HEK293 (cell line): ENCODE results near the gene NUDT3.

Source experiments
- CTCF ChIP-seq: fragments of 450-650 bp; formaldehyde crosslinking; IDR thresholded peaks from 2 replicates; pipeline ENCODE4 v1.5.1; 2016; ENCODE audit warnings: missing biosample characterization, missing genetic modification characterization
- ELK4 ChIP-seq: IDR thresholded peaks from 2 replicates; pipeline ENCODE4 v1.6.1; 2011; ENCODE audit warnings: mild to moderate bottlenecking, low read depth, low read length, borderline replicate concordance
- GFI1B ChIP-seq: fragments of 450-650 bp; formaldehyde crosslinking; IDR thresholded peaks from 2 replicates; pipeline ENCODE4 v1.5.1; 2016; ENCODE audit warnings: missing biosample characterization, missing genetic modification characterization
- KLF16 ChIP-seq: fragments of 450-650 bp; formaldehyde crosslinking; IDR thresholded peaks from 2 replicates; pipeline ENCODE4 v1.5.1; 2017; ENCODE audit warnings: missing biosample characterization, missing genetic modification characterization
- PRDM1 ChIP-seq: fragments of 450-650 bp; formaldehyde crosslinking; IDR thresholded peaks from 2 replicates; pipeline ENCODE4; 2016; ENCODE audit warnings: missing biosample characterization, missing genetic modification characterization
- TCF7L2 ChIP-seq: IDR thresholded peaks from 2 replicates; pipeline ENCODE4 v1.6.1; 2011; ENCODE audit warnings: low read depth, mild to moderate bottlenecking, inconsistent platforms, low read length, moderate library complexity, borderline replicate concordance
- YY1 ChIP-seq: fragments of 450-650 bp; formaldehyde crosslinking; IDR thresholded peaks from 2 replicates; pipeline ENCODE4 v1.5.1; 2018; ENCODE audit warnings: missing biosample characterization, missing genetic modification characterization
- ZBTB1 ChIP-seq: fragments of 450-650 bp; formaldehyde crosslinking; IDR thresholded peaks from 2 replicates; pipeline ENCODE4 v1.5.1; 2016; ENCODE audit warnings: missing biosample characterization, missing genetic modification characterization
- ZNF175 ChIP-seq: fragments of 450-650 bp; formaldehyde crosslinking; IDR thresholded peaks from 2 replicates; pipeline ENCODE4 v1.5.1; 2016; ENCODE audit warnings: missing biosample characterization, missing genetic modification characterization
- ZNF311 ChIP-seq: fragments of 450-650 bp; formaldehyde crosslinking; IDR thresholded peaks from 2 replicates; pipeline ENCODE4 v1.5.1; 2017; ENCODE audit warnings: missing biosample characterization, missing genetic modification characterization, borderline replicate concordance
- ZNF530 ChIP-seq: fragments of 450-650 bp; formaldehyde crosslinking; IDR thresholded peaks from 2 replicates; pipeline ENCODE4 v1.5.1; 2016; ENCODE audit warnings: low read depth, missing biosample characterization, missing genetic modification characterization
- ZNF580 ChIP-seq: fragments of 450-650 bp; formaldehyde crosslinking; IDR thresholded peaks from 2 replicates; pipeline ENCODE4 v1.5.1; 2016; ENCODE audit warnings: missing biosample characterization, missing genetic modification characterization
- ZNF670 ChIP-seq: fragments of 450-650 bp; formaldehyde crosslinking; IDR thresholded peaks from 2 replicates; pipeline ENCODE4 v1.5.1; 2016; ENCODE audit warnings: missing biosample characterization, missing genetic modification characterization, low read depth

GRCh38 chr6:34436803-34437643 lies 44.6 kb upstream of the NUDT3 start:
- no peak for TF ChIP-seq CTCF (tag by site-specific recombination)
- no peak for TF ChIP-seq ZNF670 (tag by site-specific recombination)
- TF ChIP-seq GFI1B (tag by site-specific recombination) = no peak
- no peak for TF ChIP-seq PRDM1
- TF ChIP-seq ELK4 = no peak
- TF ChIP-seq ZNF175 (tag by site-specific recombination) = no peak
- no peak for TF ChIP-seq ZBTB1 (tag by site-specific recombination)
- TF ChIP-seq KLF16 = no peak
- no peak for TF ChIP-seq ZNF530 (tag by site-specific recombination)
- TF ChIP-seq TCF7L2 = no peak
- no peak for TF ChIP-seq ZNF311
- TF ChIP-seq ZNF580 (tag by site-specific recombination) = no peak
- no peak for TF ChIP-seq YY1 (tag by site-specific recombination)
